CD1c-positive myeloid dendritic cell (primary cell): ENCODE measurements around the gene RIF1.

Source experiments
- DNase-seq: peaks from one replicate; pipeline ENCODE4 v3.0.0-alpha.2; 2016; ENCODE audit errors: extremely low spot score

RIF1 gene

GRCh38 chr2:151508519-151508918 lies 98.8 kb downstream of the RIF1 start:
- no peak for DNase-seq

GRCh38 chr2:151518802-151519201 lies 109.1 kb downstream of the RIF1 start:
- no peak for DNase-seq

- no peak for DNase-seq
Measured at GRCh38 chr2:151520976-151521375, 111.3 kb downstream of the RIF1 start.

- no peak for DNase-seq
Measured at GRCh38 chr2:151522556-151522955, 112.9 kb downstream of the RIF1 start.

GRCh38 chr2:151523850-151524249 lies 114.1 kb downstream of the RIF1 start:
- no peak for DNase-seq

- DNase-seq: no peak
Measured at GRCh38 chr2:151525821-151526373, 116.2 kb downstream of the RIF1 start.

- no peak for DNase-seq
Measured at GRCh38 chr2:151526572-151527090, 116.9 kb downstream of the RIF1 start.
